Suprapubic skin (tissue), 3 donors: ENCODE data around the gene LENEP.

Experiments used
- POLR2AphosphoS5 ChIP-seq, 3 donors: sonication (generic); formaldehyde crosslinking; IDR thresholded peaks; one replicate each; pipeline ENCODE4 v1.6.1; 2017; ENCODE audit warnings: antibody characterized with exemption in 3 of 3
- TF ChIP-seq, protein P1 (sequence below), 2 donors: fragments of 200-600 bp in 1 of 2; fragments of 450-650 bp in 1 of 2; sonication (generic) in 1 of 2; IDR thresholded peaks; one replicate each; pipeline ENCODE4 v1.5.1; 2016 to 2019; ENCODE audit warnings: antibody characterized with exemption in 2 of 2, mild to moderate bottlenecking in 1 of 2, moderate library complexity in 1 of 2

DNA sequence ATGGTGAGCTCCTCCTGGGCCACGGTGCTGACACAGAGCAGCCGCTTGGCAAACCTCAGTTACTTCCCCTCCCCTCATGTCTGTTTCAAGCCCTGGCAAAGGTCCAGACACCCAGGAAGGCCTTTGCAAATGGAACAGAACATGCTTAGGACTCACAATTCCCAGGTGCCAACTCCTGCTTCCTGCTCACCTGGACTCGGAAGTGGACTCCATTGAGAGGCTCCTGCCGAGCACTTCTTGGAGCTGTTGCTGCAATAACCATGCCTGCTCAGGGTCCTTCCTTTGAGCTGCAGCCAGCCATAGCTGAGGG lies 29.5 kb downstream of the LENEP start:
- TF ChIP-seq, protein P1, sequence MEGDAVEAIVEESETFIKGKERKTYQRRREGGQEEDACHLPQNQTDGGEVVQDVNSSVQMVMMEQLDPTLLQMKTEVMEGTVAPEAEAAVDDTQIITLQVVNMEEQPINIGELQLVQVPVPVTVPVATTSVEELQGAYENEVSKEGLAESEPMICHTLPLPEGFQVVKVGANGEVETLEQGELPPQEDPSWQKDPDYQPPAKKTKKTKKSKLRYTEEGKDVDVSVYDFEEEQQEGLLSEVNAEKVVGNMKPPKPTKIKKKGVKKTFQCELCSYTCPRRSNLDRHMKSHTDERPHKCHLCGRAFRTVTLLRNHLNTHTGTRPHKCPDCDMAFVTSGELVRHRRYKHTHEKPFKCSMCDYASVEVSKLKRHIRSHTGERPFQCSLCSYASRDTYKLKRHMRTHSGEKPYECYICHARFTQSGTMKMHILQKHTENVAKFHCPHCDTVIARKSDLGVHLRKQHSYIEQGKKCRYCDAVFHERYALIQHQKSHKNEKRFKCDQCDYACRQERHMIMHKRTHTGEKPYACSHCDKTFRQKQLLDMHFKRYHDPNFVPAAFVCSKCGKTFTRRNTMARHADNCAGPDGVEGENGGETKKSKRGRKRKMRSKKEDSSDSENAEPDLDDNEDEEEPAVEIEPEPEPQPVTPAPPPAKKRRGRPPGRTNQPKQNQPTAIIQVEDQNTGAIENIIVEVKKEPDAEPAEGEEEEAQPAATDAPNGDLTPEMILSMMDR (IDR thresholded peaks at IDR 0.05) = no peak
- no peak for TF ChIP-seq POLR2AphosphoS5 (IDR thresholded peaks at IDR 0.05)
